RWPE1 (cell line): ENCODE data around the gene HSPA9.

ENCODE experiments used
- CTCF ChIA-PET: fragments of 350-600 bp; sonication (Branson Sonifier 250); formaldehyde crosslinking; extraction: SDS; loops from one replicate; lab custom pipeline; 2021; lab: Yijun Ruan, JAX
- POLR2A ChIA-PET: fragments of 400-600 bp; formaldehyde crosslinking; extraction: SDS; loops from one replicate; lab custom pipeline; 2020; ENCODE audit warnings: antibody characterized with exemption; ENCODE audit not compliant: low non-redundant PET; lab: Yijun Ruan, JAX
- DNase-seq: peaks from one replicate; pipeline ENCODE4 v3.0.0; 2012; ENCODE audit warnings: low spot score
- H3K27ac ChIP-seq: fragments of 450-650 bp; 2 replicates; pipeline ENCODE4 v1.5.1; 2017
- CTCF ChIP-seq: fragments of 450-650 bp; conservative IDR thresholded peaks from 2 replicates; pipeline ENCODE4 v1.5.1; 2017; ENCODE audit warnings: low read depth, mild to moderate bottlenecking

The HSPA9 gene

GRCh38 chr5:138544181-138545134, 30.7 kb downstream of the HSPA9 start:
- peak overlapping the region; percentile 88 for H3K27ac ChIP-seq
- ChIA-PET POLR2A (interaction anchor here (1.0 to 2.1 kb wide), 3 partner anchors 31 to 80 kb away, joined by 4 to 17 read pairs (median 4); partner anchors contain the start of genes EGR1 and HSPA9), CTCF (interaction anchor here (0.9 to 2.1 kb wide), 2 partner anchors 80 to 94 kb away, joined by 3 to 13 read pairs; no protein-coding TSS in a partner anchor)
- TF ChIP-seq CTCF = no peak
- peak; percentile 22 for DNase-seq

DNA sequence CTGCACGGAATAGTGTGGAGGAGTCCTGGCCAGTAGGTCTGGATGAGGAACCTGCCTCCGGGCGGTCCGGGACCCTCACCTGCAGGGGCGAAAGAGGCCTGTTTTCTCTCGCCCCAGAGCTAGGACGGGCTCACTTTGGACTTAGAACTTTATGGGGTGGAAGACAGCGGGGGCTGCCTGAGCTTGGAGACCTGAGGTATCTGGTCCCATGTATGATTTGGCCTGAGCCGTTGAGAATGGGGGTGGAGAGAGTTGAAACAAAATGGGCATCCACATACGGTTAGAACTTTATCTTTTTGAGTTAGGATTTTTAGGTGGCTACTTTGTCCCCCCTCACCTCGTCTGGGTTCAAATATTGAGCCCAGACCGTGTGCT, 31.5 kb downstream of the HSPA9 start:
- ChIA-PET CTCF (interaction anchor here (2.1 kb wide), 1 partner anchor 80 kb away, joined by 13 read pairs; no protein-coding TSS in a partner anchor), POLR2A (interaction anchor here (0.5 to 2.1 kb wide), 8 partner anchors 9 to 79 kb away, joined by 3 to 17 read pairs (median 4); partner anchors contain the start of genes EGR1 and HSPA9)
- peak overlapping the region; percentile 88 for H3K27ac ChIP-seq
- TF ChIP-seq CTCF = no peak
- peak; percentile 81 for DNase-seq

GRCh38 chr5:138542956-138543729, 32.1 kb downstream of the HSPA9 start, which contains the start of gene ETF1:
TSS of gene ETF1 (minus strand) at chr5:138543236. CDS start at chr5:138542918, 318 bp downstream.
- ChIA-PET CTCF (interaction anchor here (0.5 to 2.1 kb wide), 2 partner anchors 79 to 221 kb away, joined by 3 to 13 read pairs; no protein-coding TSS in a partner anchor), POLR2A (interaction anchor here (0.5 to 2.1 kb wide), 10 partner anchors 9 to 1066 kb away, joined by 3 to 17 read pairs (median 4); partner anchors contain the start of genes EGR1 and HSPA9)
- no peak for TF ChIP-seq CTCF
- peak; percentile 100 for DNase-seq
- H3K27ac ChIP-seq = peak within 1 kb of the TSS; percentile 88

DNA sequence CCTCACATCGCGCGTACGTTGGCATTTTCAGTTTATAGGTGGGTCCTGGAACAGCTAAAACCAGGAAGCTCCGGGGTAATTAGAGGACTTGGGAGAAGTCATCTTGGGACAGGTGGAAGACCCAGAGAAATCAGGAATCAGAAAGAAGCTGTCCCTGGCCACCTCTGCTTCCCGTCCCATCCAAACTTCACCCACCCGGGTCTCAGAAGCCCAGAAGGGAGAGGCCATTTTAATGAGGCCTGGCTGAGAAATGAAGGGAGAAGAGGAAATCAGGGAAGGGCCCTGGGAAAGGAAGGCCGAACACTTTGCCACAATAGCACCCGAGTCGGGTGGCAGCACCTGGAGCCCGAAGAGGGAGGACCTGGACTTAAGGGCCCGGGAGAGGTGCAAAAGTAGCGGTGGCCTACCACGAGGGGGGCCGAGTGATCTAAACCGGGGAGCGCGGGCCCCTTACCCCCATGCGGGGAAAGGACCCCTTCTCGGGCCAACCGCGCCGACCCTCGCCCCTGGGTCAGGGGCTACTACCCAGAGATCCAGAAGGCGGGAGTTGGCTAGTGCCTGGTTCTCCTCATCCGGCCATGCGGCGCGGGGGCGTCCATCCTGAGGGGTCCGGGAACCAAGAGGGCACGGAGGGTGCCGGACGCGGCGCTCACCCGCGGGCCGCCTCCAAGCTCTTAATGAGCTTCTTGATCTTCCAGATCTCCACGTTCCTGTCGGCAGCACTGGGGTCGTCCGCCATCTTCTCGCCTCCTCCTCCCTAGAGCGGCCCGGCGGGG, 32.8 kb downstream of the HSPA9 start:
- peak overlapping the region; percentile 88 for H3K27ac ChIP-seq
- no peak for DNase-seq
- no peak for TF ChIP-seq CTCF
- ChIA-PET POLR2A (interaction anchor here (0.6 to 2.1 kb wide), 4 partner anchors 35 to 1067 kb away, joined by 3 to 17 read pairs (median 6); partner anchors contain the start of gene EGR1), CTCF (interaction anchor here (0.5 to 2.1 kb wide), 2 partner anchors 78 to 222 kb away, joined by 3 to 13 read pairs; no protein-coding TSS in a partner anchor)

DNA sequence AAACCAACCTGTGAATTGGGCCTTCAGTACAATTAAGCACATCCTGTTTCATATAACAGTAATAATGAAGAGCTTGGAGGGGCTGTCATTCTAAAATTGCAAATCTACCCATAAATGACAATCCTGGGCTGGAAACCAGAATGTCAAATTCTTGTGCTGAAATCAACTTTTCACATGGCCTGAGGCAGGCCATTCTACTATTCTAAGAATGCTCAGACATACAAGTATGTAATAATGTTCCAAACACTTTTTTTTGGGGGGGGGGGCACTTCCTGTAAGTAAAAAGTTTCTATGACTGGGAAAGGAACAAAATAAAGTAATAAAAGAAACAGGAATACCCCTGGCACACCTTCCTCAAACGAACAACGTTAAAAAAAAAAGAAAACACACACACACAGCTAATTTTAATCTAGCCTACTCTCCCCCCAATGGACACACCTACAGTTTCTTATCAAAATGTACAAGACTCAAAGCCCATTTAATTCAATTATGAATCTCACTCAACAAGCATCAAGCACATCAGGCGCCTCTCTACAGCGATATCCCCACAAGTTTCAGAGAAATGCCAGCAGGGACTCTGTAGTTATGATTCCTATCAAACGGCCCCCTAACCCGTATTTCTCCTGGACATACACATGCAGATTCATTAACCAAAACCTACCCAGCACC, 33.6 kb downstream of the HSPA9 start:
- H3K27ac ChIP-seq = peak overlapping the region; percentile 88
- CTCF ChIA-PET = interaction anchor here (0.7 kb wide), 1 partner anchor 77 kb away, joined by 3 read pairs; the partner anchor contains the start of gene EGR1
- no peak for DNase-seq
- TF ChIP-seq CTCF = no peak
- POLR2A ChIA-PET = interaction anchor here (0.5 to 0.7 kb wide), 2 partner anchors 25 to 426 kb away, joined by 3 to 4 read pairs; no protein-coding TSS in a partner anchor
